ENCODE measurements around the gene MYMX.
A peak's percentile ranks its signal among the peaks of the same experiment; 100 is the strongest.

MYMX gene

GRCh38 chr6:44253307-44254101 lies 36.8 kb downstream of the MYMX start:
- no peak for DNase-seq

DNA sequence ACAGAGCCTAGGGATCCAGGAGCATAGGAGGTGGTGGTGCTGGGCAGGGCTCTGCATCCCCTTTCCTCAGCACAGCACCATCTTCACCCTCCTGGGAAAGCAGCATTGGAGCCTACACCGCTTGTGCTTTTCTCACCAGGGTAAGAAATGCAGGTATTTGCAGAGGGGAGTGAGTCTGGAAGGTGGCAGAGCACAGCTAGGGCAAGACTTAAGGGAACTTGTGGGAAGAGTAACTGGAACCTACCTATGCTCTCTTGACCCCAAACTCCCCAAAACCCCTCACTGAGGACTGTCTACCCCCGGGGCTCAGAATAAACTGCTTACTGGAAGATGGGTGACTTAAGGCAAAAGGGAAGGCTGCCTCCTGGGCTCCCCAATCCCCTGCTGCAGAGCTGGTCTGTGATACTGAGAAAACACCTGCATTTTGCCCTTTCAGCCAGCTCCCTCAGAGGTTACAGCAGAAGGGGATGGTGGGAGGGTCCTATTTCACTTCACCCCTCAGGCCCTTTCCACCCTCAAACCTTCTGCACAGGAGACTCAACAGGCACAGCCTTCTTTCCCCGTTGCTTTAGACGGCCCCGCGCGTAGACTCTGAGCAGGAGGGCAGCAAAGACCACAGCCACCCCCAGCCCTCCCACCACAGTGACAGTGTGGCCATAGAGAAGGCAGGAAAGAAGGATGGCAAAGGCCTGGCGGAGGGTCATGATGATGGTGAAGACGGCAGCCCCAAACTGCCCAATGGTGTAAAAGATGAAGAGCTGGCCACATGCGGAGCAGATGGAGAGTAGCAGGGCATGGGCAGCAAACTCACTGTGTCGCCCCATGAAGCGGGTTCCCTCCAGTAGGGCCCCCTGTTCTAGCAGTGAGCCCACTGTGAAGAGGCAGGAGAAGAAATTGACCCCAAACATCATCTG lies 37.7 kb downstream of the MYMX start:
- DNase-seq, result no peak

- DNase-seq, result no peak
Observed at GRCh38 chr6:44255105-44255808, 38.5 kb downstream of the MYMX start.

DNA sequence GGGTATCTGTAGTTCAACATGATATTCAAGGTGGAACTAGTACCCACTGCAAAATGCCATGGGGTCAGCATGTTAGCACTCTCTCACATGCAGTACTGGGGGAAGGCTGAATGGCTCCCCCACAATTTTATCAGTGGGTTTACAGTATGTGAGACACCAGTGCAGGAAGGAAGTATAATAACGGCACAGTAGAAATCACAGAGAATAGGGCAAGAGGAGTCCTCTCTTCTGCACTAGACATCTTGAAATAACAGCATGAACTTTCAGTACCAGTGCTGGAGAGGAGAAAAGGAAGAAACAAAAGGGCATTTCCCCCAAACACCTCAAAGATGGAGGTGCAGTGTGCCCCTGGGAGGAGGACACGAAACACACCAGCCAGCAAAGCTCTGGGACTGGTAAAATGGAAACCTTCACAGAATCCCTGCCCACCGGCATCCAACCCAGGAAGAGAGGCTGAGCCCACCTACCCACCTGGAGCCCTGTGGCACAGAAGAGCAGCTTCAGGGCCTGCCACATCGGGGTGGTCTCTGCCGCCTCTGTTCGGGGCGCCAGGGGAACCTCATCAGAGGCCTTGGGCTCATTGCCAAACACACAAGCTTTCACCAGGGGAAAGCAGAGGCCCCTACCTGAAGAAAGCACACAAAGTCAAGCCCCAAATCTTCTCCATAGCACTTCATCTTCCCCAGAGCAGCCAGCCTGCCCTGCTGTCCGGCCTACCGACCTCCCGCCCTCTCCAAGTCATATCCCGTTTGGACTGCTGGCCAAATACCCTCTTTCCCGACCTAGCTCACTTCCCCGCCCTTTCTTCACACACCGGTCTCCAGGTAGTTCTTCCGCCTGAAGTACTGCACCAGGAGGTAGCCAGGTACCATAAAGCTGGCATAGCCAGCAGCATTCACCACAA lies 39.4 kb downstream of the MYMX start:
- DNase-seq, result no peak

DNA sequence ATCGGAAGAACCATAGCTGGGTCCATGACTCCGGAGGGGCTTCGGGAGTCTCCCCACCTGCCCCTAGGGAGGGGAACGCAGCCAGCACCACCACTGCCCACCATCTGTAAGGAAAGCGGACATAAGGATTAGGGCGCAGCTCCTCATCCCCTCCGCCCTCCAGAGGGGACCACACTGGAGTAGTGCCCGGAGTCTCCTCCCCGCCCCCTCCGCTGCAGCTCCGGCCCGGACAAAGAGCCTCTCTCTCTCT lies 40.0 kb downstream of the MYMX start:
- DNase-seq, result no peak

DNA sequence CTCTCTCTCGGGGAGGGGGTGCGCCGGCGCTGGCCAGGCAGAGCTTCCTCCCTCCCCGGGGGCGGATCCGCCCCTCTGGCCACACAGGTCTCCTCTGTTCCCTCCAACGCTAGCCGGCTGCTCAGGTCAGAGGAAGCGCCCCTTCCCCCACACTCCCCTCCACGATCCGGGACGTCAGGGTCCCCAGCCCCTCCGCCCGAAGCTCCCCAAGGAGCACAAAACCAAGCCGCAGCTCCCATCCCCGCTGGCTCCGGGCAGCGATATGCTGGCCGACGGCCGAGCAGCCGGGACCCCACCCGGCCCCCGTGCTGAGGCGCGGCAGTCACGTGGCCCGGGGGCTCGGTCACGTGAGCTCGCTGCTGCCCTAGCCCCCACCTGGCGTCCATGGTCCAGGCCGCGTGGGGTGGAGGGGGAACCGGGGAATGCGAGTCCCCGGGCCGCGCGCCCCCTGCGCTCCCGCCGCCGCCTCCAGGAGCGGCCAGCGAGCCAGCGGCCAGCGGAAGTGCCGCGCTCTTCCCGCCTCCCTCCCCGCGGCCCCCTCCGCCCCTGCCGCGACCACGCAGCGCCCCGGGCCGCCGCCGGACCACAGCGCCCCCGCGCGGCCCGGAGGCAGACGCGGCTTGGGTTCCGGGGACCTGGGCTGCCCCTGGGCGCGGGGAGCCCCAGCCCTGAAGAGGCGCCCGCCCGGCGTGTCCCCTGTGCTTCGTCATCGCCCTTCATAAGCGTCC lies 40.5 kb downstream of the MYMX start, which contains the start of gene SLC35B2:
SLC35B2 (minus strand) TSS at position 504 of the 728 bp plus-strand sequence; CDS start at position 386, 118 bp downstream.
- peak; percentile 62 for DNase-seq

GRCh38 chr6:44257753-44258324 lies 41.1 kb downstream of the MYMX start:
- no peak for DNase-seq

DNA sequence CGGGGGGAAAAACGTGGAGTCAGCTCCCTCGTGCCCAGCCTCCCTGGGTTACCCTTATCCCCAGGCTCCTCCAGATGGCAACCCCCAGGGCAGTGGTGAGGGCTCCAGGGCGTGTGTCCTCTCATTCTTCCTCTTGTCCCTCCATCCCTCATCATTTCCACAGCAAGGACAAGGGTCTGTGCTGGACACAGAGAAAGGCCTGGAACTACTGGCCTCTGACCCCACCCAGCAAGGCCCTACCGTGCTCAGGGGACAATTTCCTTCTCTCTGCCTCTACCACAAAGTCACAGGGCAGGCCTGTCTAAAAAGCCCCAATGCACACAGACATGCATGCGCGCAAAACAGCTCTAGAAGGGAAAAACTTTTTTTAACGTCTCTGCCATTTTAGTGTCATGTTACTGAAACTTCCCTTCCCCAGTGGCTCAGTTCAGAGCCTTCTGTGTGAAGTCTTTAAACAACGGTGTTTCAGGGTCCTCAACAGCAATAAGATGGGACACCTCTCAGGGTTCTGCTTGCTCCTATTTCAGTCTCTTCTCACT lies 41.7 kb downstream of the MYMX start:
- DNase-seq, result no peak

DNA sequence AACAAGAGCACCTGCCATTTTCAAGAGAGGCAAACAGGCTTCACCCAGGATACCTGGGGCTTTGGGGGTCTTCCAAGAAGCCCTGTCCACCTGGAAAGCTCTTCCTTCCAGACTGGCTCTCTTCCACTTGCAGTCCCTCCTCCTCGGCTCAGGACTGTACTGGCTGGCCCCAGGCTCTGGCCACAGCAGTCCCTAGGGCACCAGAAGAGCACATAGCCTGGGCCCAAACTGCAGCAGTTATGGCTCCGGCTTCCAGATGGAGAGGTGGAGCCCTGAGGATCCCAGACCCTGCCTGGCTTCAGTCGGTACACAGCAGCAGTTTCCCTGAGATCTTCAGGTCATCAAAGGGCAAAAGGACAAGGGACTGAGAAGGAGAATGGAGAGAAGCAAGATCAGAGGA lies 42.2 kb downstream of the MYMX start:
- DNase-seq, result no peak

DNA sequence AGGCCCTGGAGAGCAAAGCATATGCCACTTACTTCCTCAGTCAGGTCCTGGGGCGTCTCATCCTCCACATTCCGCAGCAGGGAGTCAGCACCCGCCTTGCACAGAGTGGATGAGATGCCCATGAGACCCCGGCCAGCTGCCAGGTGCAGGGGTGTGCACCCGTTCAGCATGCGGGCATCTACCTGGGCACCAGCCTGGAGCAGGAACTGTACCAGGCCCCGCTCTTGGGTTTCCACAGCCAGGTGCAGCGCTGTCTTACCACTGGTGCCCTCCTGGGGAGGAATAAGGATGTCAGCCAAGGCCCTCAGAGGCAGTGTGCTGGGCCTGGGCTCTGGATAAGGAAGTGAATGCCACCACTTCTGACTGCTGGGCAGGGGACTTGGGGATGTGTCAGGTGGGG lies 43.3 kb downstream of the MYMX start:
- DNase-seq, result no peak

DNA sequence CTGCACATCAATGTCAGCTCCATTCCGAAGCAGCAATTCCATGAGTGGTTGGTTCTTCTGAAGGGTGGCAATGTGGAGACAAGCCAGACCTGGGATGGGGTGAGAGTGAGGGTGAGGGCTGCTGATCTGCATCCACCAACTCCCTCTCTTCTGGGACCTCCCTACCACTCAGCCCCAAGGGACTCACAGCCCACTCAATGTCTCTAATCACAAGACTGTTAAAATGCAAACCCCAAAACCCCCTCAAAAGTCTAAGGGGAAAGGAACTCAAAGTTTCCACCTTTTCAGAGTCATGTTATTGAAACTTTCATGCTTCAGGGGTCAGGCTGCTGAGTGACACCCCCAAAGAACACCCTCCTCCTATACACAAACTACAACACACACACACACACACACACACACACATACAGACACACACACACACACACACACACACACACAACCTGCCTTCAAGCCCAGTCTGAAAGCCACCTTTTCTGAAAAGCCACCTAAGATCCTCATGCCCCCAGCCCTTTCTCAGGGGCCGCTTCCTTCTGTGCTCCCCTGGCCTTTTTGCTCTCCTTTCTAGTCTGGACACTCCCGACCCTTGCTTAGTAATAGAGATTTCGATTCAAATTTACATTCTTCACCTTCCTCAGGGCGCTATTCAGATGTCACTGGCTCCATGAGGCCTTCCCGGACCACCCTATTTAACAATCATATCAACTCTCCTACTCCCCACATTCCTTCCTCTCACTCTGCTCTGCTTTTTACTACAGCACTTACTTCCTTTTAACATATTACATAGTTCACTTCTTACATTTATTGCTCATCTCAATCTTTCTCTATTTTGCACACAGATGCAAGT lies 43.9 kb downstream of the MYMX start:
- no peak for DNase-seq

GRCh38 chr6:44261581-44261980 lies 44.9 kb downstream of the MYMX start:
- no peak for DNase-seq

GRCh38 chr6:44262467-44263353 lies 46.0 kb downstream of the MYMX start:
- DNase-seq, result no peak

DNA sequence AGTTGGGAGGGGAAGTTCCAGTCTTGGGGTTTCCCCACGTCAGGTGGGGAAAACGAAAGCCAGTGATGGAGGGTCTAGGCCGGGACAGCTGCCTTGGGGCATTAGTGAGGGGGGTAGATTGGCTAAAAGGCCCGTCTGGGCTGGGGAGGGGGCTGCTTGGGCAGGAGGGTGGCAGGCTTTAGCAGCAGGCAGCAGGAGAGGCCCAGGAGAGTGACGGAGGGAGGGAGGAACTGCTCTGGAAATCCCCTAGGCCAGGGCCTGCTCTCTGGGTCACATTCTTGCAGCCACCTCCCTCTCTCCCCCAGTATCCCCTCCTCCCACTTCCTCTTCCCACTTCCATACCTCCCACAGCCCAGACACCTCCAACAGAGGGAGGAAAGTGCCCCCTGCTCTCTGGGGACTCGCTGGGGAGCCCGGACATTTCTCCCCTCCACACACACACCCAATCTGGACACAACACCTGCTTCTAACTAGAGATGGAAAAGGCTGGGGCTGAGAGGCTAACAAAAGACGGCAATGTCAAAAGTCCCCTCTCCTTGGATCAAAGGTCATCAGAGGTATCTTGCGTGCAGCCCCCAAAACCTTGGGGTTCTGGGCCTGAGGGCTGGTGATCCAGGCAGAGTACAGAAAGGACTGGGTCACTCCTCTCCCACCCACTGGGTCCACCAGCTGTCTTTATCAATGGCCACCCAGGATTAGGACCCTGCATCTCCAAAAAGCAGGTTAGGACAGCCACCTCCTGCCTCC lies 46.8 kb downstream of the MYMX start:
- DNase-seq, result no peak

DNA sequence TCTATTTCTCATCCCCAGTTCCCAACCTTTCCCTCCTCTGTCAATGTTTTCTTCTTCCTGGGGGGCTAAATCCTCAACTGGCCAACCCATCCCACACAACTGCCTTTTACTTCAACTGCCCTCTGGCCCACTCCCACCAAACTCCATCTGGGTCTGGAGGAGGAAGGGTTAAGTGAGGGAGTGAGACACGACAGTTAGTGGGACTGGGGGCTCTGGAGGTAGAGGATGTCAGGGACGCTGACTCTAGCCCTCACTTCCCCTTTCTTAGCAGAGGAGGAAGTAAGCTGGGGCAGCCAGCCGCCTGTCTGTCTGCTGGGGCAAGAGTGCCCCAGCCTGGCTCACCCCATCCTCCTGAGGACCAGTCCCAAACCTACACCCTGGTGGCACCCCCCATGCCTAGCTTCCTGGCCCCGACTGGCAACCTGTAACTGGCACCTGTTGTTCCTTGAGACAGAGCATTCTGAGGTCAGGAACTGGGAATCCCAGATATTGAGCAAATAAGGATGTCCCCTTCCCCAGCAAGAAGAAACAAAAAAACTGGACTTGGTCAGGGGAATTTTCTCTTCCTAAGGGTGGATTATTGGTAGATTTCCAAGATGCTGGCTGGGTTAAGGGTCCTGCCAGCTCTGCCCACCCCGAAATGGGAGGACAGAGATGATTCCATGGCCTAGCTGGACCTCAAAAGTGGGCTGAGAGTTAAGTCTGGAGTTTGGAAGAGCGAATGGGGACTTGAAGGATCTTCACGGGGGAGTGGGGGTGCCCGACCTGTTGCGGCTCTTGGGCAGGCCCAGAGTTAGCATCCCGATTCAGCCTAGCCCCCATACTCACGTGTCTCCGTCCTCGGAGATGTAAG lies 47.7 kb downstream of the MYMX start:
- no peak for DNase-seq

GRCh38 chr6:44265007-44265721 lies 48.4 kb downstream of the MYMX start, which contains the start of gene NFKBIE:
TSS of gene NFKBIE (minus strand) at chr6:44265551. CDS start at chr6:44265346, 205 bp downstream.
- DNase-seq, result peak; percentile 89

Measured in activated effector memory CD4-positive, alpha-beta T cell treated with Interleukin-2 at 50 U/mL for 16 hours (primary cell).